Measurements from ENCODE around the gene TAB2. TPM values are rescaled to one million over a fixed set of nuclear protein-coding genes. Genes with fewer than 3 reads are reported as not detected.

Gene TAB2, protein sequence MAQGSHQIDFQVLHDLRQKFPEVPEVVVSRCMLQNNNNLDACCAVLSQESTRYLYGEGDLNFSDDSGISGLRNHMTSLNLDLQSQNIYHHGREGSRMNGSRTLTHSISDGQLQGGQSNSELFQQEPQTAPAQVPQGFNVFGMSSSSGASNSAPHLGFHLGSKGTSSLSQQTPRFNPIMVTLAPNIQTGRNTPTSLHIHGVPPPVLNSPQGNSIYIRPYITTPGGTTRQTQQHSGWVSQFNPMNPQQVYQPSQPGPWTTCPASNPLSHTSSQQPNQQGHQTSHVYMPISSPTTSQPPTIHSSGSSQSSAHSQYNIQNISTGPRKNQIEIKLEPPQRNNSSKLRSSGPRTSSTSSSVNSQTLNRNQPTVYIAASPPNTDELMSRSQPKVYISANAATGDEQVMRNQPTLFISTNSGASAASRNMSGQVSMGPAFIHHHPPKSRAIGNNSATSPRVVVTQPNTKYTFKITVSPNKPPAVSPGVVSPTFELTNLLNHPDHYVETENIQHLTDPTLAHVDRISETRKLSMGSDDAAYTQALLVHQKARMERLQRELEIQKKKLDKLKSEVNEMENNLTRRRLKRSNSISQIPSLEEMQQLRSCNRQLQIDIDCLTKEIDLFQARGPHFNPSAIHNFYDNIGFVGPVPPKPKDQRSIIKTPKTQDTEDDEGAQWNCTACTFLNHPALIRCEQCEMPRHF
- 71.3 to 72.7 TPM (median 72.0 TPM) in 3 replicates for total RNA-seq

DNA sequence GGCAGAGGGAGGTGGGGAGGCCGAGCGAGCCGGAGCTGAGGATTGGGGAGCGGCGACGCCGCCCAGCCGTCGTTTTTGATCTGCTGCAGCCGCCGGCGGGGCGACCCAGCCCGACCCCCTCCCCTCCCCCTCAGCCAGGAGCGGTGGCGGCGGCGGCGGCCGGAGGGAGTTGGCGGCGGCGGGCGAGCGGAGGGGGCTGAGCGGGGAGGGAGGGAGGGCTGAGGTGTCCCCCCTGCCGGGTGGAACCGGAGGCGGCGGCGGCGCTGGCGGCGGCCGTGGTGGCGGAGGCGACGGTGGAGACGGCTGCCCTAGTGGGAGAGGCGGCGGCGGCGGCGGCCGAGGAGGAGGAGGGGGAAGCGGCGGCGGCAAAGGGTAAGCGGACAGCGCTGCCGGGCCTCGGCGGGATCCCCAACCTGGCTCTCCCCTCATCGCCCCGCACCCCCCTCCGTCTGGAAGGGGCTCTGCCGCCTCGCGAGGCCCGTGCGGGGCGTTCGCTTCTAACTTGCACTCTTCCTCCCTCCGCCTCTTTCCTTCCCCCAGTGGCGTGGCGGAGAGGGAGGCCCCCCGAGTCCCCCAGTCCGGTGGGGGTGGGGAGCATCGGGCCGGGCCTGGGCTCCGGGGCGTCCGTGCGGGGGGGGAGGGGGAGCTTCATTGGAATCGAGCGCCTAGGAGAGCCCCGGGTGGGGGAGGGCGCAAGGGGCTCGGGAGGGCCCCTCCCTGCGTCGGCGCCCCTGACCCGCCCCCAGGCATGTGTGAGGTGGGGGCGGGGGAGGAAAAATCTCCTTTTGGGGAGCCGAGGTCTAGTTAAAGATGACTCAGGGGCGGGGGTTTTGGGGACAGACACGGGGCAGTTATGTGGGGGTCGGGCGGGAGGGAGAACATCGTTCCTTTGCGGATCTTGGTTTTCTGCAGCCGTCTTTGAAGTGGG lies at the start of gene TAB2:
TSS of gene TAB2 (plus strand) at position 69 of the 928 bp plus-strand sequence. CDS start 52,286 bp downstream, outside the sequence.
- DNase-seq (ENCODE audit: low spot score in 2 of 2, unreplicated experiment in 2 of 2), result peak; percentile 29 to 75
- H3K4me3 Mint-ChIP-seq, result peak within 1 kb of the TSS; percentile 81
- peaks cover 8% of the 10 kb centered on the region for H3K27me3 Mint-ChIP-seq (ENCODE audit: low read depth)

DNA sequence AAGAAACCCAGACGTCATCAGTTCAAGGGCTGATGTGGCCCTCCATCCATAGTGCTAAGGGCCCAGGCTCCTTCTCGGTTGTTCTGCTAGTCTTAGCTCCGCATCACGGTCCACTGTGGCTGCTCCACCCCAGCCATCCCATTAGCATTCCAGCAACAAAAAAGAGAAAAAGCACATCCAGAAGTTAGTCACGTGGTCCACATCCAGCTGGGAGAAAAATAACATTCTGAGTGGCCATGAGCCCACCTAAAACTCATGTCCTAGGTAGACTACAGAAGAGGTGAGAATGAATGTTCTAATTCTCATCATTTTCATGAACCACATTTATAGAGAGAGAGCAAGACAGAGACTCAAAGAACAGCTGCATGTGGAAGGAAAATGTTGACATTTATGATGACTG lies 49.4 kb upstream of the TAB2 start:
- H3K27ac Mint-ChIP-seq, result no peak overlapping the region
- DNase-seq (ENCODE audit: low spot score in 2 of 2, unreplicated experiment in 2 of 2), result no peak
- peaks cover 30% of the 10 kb centered on the region for H3K27me3 Mint-ChIP-seq (ENCODE audit: low read depth)
- peaks cover 1% of the 10 kb centered on the region for H3K36me3 Mint-ChIP-seq
- H3K9me3 Mint-ChIP-seq, result peaks cover 9% of the 10 kb centered on the region
- TF ChIP-seq, protein P1, sequence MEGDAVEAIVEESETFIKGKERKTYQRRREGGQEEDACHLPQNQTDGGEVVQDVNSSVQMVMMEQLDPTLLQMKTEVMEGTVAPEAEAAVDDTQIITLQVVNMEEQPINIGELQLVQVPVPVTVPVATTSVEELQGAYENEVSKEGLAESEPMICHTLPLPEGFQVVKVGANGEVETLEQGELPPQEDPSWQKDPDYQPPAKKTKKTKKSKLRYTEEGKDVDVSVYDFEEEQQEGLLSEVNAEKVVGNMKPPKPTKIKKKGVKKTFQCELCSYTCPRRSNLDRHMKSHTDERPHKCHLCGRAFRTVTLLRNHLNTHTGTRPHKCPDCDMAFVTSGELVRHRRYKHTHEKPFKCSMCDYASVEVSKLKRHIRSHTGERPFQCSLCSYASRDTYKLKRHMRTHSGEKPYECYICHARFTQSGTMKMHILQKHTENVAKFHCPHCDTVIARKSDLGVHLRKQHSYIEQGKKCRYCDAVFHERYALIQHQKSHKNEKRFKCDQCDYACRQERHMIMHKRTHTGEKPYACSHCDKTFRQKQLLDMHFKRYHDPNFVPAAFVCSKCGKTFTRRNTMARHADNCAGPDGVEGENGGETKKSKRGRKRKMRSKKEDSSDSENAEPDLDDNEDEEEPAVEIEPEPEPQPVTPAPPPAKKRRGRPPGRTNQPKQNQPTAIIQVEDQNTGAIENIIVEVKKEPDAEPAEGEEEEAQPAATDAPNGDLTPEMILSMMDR (IDR thresholded peaks at IDR 0.05; ENCODE audit: unreplicated experiment), result no peak
- no peak overlapping the region for H3K4me3 Mint-ChIP-seq
- H3K4me1 Mint-ChIP-seq, result peaks cover 4% of the 10 kb centered on the region

More for the DNA sequence above, at the start of gene TAB2:
- Mint-ChIP-seq H3K27ac (peak within 1 kb of the TSS; percentile 94), H3K9me3 (peaks cover 6% of the 10 kb centered on the region), H3K4me1 (peaks cover 34% of the 10 kb centered on the region), H3K36me3 (no peaks in the 10 kb centered on the region)
- TF ChIP-seq, protein P1 (IDR thresholded peaks at IDR 0.05; ENCODE audit: unreplicated experiment), result no peak

DNA sequence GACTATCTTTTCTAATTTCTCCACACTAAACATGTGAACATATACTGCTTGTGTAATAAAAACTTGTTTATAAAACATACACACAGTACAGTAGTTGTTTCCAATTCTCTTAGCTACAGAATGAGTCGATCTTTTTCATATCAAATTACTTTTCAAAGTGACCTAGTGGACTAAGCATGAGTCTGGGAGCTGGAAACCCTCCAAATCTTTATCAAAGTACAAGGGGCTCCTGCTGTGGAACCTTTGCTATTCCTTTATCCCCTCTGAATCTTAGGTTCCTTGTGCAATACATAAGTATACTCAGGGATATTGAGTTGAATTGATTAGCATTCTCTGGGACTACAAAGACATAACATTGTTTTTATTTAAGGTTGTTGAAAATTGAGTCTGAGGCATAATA lies 48.7 kb upstream of the TAB2 start:
- TF ChIP-seq, protein P1 (IDR thresholded peaks at IDR 0.05; ENCODE audit: unreplicated experiment), result no peak
- no peak overlapping the region for H3K4me3 Mint-ChIP-seq
- H3K36me3 Mint-ChIP-seq, result peaks cover 1% of the 10 kb centered on the region
- H3K27me3 Mint-ChIP-seq (ENCODE audit: low read depth), result peaks cover 30% of the 10 kb centered on the region
- peaks cover 4% of the 10 kb centered on the region for H3K4me1 Mint-ChIP-seq
- peaks cover 9% of the 10 kb centered on the region for H3K9me3 Mint-ChIP-seq
- no peak overlapping the region for H3K27ac Mint-ChIP-seq
- DNase-seq (ENCODE audit: low spot score in 2 of 2, unreplicated experiment in 2 of 2), result no peak

DNA sequence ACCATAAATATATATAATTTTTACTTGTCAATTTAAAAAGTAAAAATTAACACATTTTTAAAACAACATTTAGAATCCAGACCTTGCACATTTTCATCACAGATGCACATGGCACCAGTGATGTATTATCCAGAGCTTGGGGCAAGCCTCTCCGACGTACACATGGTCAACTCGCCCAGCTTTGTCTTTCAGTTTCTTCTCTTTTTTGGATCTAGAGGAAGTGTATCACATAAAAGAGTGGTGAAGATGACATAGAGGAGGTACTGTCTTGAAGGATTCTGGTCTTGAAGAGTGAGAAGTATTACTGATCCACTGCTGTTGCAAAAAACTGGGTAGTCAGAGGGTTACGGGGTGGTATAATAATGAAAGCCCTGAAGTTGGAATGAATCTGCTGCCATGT lies 46.9 kb upstream of the TAB2 start:
- no peak overlapping the region for H3K27ac Mint-ChIP-seq
- peaks cover 1% of the 10 kb centered on the region for H3K36me3 Mint-ChIP-seq
- DNase-seq (ENCODE audit: low spot score in 2 of 2, unreplicated experiment in 2 of 2), result no peak
- TF ChIP-seq, protein P1 (IDR thresholded peaks at IDR 0.05; ENCODE audit: unreplicated experiment), result no peak
- H3K27me3 Mint-ChIP-seq (ENCODE audit: low read depth), result peaks cover 20% of the 10 kb centered on the region
- H3K4me3 Mint-ChIP-seq, result no peak overlapping the region
- H3K9me3 Mint-ChIP-seq, result peaks cover 9% of the 10 kb centered on the region
- peaks cover 4% of the 10 kb centered on the region for H3K4me1 Mint-ChIP-seq

All from mesothelial cell of epicardium (in vitro differentiated cells).